ENCODE measurements around the gene CA5B. TPM values are rescaled to one million over a fixed set of nuclear protein-coding genes. Genes with fewer than 3 reads are reported as not detected.
"Not testable (repeated sequence)": the region's sequence is repeated elsewhere in the genome, so short reads cannot be mapped to it uniquely, and the experiment has no call there.

CA5B gene
- total and polyA plus RNA-seq, 4 donors: 0.55 to 2.9 (median 1.6) TPM

GRCh38 chrX:15702488-15703371 is 35.3 kb upstream of the CA5B start:
- Histone ChIP-seq H3K27me3 (ENCODE audit: control insufficient read depth in 4 of 4, insufficient read depth in 4 of 4, low read length in 3 of 4) (no peaks in the 10 kb centered on the region), H3K9me3 (ENCODE audit: control insufficient read depth in 4 of 4, low read length in 3 of 4) (no peaks in the 10 kb centered on the region), H3K9ac (ENCODE audit: low read depth in 1 of 2, low read length in 2 of 2) (no peak overlapping the region), H3K27ac (ENCODE audit: low read depth in 1 of 2, low read length in 2 of 2) (no peak overlapping the region), H3K4me1 (ENCODE audit: control insufficient read depth in 4 of 4, insufficient read depth in 4 of 4, low read length in 3 of 4) (no peaks in the 10 kb centered on the region), H3K36me3 (ENCODE audit: control insufficient read depth in 4 of 4, insufficient read depth in 3 of 4, low read depth in 1 of 4, low read length in 3 of 4) (peaks cover 0 to 8% (median 4%) of the 10 kb centered on the region in 4 donors), H3K4me3 (ENCODE audit: low read depth in 1 of 3, low read length in 3 of 3) (no peak overlapping the region)
- TF ChIP-seq, protein P1, sequence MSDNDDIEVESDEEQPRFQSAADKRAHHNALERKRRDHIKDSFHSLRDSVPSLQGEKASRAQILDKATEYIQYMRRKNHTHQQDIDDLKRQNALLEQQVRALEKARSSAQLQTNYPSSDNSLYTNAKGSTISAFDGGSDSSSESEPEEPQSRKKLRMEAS (IDR thresholded peaks at IDR 0.05): no peak
- TF ChIP-seq YY1 (IDR thresholded peaks at IDR 0.05) (no peak), FOXA2 (IDR thresholded peaks at IDR 0.05) (no peak), GABPA (IDR thresholded peaks at IDR 0.05 in 1 of 2, conservative IDR thresholded peaks at IDR 0.05 in 1 of 2) (no peak), SP1 (IDR thresholded peaks at IDR 0.05) (no peak), ZBTB33 (IDR thresholded peaks at IDR 0.05) (no peak), TAF1 (conservative IDR thresholded peaks at IDR 0.05) (no peak), FOXA1 (IDR thresholded peaks at IDR 0.05) (no peak), HNF4G (IDR thresholded peaks at IDR 0.05) (no peak), NR2F2 (IDR thresholded peaks at IDR 0.05) (no peak), RAD21 (IDR thresholded peaks at IDR 0.05) (no peak), EGR1 (IDR thresholded peaks at IDR 0.05; ENCODE audit: low read depth in 2 of 2) (no peak), RXRA (IDR thresholded peaks at IDR 0.05) (no peak), JUND (IDR thresholded peaks at IDR 0.05) (no peak)
- TF ChIP-seq, protein P2, sequence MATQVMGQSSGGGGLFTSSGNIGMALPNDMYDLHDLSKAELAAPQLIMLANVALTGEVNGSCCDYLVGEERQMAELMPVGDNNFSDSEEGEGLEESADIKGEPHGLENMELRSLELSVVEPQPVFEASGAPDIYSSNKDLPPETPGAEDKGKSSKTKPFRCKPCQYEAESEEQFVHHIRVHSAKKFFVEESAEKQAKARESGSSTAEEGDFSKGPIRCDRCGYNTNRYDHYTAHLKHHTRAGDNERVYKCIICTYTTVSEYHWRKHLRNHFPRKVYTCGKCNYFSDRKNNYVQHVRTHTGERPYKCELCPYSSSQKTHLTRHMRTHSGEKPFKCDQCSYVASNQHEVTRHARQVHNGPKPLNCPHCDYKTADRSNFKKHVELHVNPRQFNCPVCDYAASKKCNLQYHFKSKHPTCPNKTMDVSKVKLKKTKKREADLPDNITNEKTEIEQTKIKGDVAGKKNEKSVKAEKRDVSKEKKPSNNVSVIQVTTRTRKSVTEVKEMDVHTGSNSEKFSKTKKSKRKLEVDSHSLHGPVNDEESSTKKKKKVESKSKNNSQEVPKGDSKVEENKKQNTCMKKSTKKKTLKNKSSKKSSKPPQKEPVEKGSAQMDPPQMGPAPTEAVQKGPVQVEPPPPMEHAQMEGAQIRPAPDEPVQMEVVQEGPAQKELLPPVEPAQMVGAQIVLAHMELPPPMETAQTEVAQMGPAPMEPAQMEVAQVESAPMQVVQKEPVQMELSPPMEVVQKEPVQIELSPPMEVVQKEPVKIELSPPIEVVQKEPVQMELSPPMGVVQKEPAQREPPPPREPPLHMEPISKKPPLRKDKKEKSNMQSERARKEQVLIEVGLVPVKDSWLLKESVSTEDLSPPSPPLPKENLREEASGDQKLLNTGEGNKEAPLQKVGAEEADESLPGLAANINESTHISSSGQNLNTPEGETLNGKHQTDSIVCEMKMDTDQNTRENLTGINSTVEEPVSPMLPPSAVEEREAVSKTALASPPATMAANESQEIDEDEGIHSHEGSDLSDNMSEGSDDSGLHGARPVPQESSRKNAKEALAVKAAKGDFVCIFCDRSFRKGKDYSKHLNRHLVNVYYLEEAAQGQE (IDR thresholded peaks at IDR 0.05): no peak
- TF ChIP-seq, protein P3, sequence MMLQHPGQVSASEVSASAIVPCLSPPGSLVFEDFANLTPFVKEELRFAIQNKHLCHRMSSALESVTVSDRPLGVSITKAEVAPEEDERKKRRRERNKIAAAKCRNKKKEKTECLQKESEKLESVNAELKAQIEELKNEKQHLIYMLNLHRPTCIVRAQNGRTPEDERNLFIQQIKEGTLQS (IDR thresholded peaks at IDR 0.05): no peak
- TF ChIP-seq, protein P4, sequence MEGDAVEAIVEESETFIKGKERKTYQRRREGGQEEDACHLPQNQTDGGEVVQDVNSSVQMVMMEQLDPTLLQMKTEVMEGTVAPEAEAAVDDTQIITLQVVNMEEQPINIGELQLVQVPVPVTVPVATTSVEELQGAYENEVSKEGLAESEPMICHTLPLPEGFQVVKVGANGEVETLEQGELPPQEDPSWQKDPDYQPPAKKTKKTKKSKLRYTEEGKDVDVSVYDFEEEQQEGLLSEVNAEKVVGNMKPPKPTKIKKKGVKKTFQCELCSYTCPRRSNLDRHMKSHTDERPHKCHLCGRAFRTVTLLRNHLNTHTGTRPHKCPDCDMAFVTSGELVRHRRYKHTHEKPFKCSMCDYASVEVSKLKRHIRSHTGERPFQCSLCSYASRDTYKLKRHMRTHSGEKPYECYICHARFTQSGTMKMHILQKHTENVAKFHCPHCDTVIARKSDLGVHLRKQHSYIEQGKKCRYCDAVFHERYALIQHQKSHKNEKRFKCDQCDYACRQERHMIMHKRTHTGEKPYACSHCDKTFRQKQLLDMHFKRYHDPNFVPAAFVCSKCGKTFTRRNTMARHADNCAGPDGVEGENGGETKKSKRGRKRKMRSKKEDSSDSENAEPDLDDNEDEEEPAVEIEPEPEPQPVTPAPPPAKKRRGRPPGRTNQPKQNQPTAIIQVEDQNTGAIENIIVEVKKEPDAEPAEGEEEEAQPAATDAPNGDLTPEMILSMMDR (IDR thresholded peaks at IDR 0.05; ENCODE audit: low read depth, low read length, missing input control): no peak
- DNase-seq (ENCODE audit: low spot score): no peak
- 98% methylated on average over 40 of the region's 40 CpGs for WGBS

- not testable (repeated sequence) for H3K4me3 ChIP-seq (ENCODE audit: low read depth in 1 of 3, low read length in 3 of 3); H3K9me3 ChIP-seq (ENCODE audit: control insufficient read depth in 4 of 4, low read length in 3 of 4); DNase-seq (ENCODE audit: low spot score); H3K4me1 ChIP-seq (ENCODE audit: control insufficient read depth in 4 of 4, insufficient read depth in 4 of 4, low read length in 3 of 4); H3K9ac ChIP-seq (ENCODE audit: low read depth in 1 of 2, low read length in 2 of 2); H3K27me3 ChIP-seq (ENCODE audit: control insufficient read depth in 4 of 4, insufficient read depth in 4 of 4, low read length in 3 of 4); H3K36me3 ChIP-seq (ENCODE audit: control insufficient read depth in 4 of 4, insufficient read depth in 3 of 4, low read depth in 1 of 4, low read length in 3 of 4); H3K27ac ChIP-seq (ENCODE audit: low read depth in 1 of 2, low read length in 2 of 2)
- no CpG with 5 or more reads among the region's 5 CpGs for WGBS
Observed at GRCh38 chrX:15703809-15704208, 34.3 kb upstream of the CA5B start.

GRCh38 chrX:15704273-15704672 is 33.8 kb upstream of the CA5B start:
- not testable (repeated sequence) for H3K36me3 ChIP-seq (ENCODE audit: control insufficient read depth in 4 of 4, insufficient read depth in 3 of 4, low read depth in 1 of 4, low read length in 3 of 4); H3K4me3 ChIP-seq (ENCODE audit: low read depth in 1 of 3, low read length in 3 of 3); H3K4me1 ChIP-seq (ENCODE audit: control insufficient read depth in 4 of 4, insufficient read depth in 4 of 4, low read length in 3 of 4); H3K9me3 ChIP-seq (ENCODE audit: control insufficient read depth in 4 of 4, low read length in 3 of 4); H3K9ac ChIP-seq (ENCODE audit: low read depth in 1 of 2, low read length in 2 of 2); H3K27me3 ChIP-seq (ENCODE audit: control insufficient read depth in 4 of 4, insufficient read depth in 4 of 4, low read length in 3 of 4); H3K27ac ChIP-seq (ENCODE audit: low read depth in 1 of 2, low read length in 2 of 2); DNase-seq (ENCODE audit: low spot score)
- 91% methylated on average over 5 of the region's 8 CpGs for WGBS

All from liver (tissue), 9 donors.